Measurements from ENCODE around the gene PLCB4.

Gene PLCB4

GRCh38 chr20:9195031-9195430 is 126.1 kb downstream of the PLCB4 start (continued):
- TF ChIP-seq REST (tag by site-specific recombination; IDR thresholded peaks at IDR 0.05): no peak
- no peak for TF ChIP-seq ZNF138 (tag by site-specific recombination; IDR thresholded peaks at IDR 0.05; ENCODE audit: borderline replicate concordance)
- TF ChIP-seq ZSCAN5A (tag by site-specific recombination; IDR thresholded peaks at IDR 0.05): no peak
- TF ChIP-seq ZNF791 (tag by site-specific recombination; IDR thresholded peaks at IDR 0.05): no peak
- TF ChIP-seq SP7 (tag by site-specific recombination; IDR thresholded peaks at IDR 0.05): no peak

- Histone ChIP-seq H3K4me3 (ENCODE audit: low read depth, low read length) (no peak overlapping the region), H3K9me3 (ENCODE audit: control insufficient read depth, insufficient read depth, low read depth, low read length) (no peaks in the 10 kb centered on the region), H3K27ac (ENCODE audit: extremely low read depth, low read depth, low read length) (no peak overlapping the region), H3K36me3 (ENCODE audit: control insufficient read depth in 2 of 2, insufficient read depth in 1 of 2, low read length in 2 of 2) (no peaks in the 10 kb centered on the region), H3K4me1 (ENCODE audit: control insufficient read depth, insufficient read depth, low read length) (0 out of 2 replicates have a peak, but pooled peaks cover 5% of the 10 kb centered on the region)
- ChIA-PET CTCF (no interaction called here), POLR2A (no interaction called here)
- TF ChIP-seq ZNF112 (tag by site-specific recombination; IDR thresholded peaks at IDR 0.05): no peak
- TF ChIP-seq ZNF133 (tag by site-specific recombination; IDR thresholded peaks at IDR 0.05): no peak
- no peak for TF ChIP-seq ZSCAN4 (tag by site-specific recombination; IDR thresholded peaks at IDR 0.05)
- TF ChIP-seq TRIM28 (IDR thresholded peaks at IDR 0.05; ENCODE audit: borderline replicate concordance, low read length): no peak
- no peak for TF ChIP-seq ZNF433 (tag by site-specific recombination; IDR thresholded peaks at IDR 0.05; ENCODE audit: low read depth)
- TF ChIP-seq ZBTB6 (tag by site-specific recombination; IDR thresholded peaks at IDR 0.05): no peak
- no peak for TF ChIP-seq WT1 (tag by site-specific recombination; IDR thresholded peaks at IDR 0.05)
- no peak for TF ChIP-seq ZNF555 (tag by site-specific recombination; conservative IDR thresholded peaks at IDR 0.05)
- no peak for TF ChIP-seq ZNF544 (tag by site-specific recombination; IDR thresholded peaks at IDR 0.05)
- TF ChIP-seq ZNF423 (tag by site-specific recombination; IDR thresholded peaks at IDR 0.05): no peak
- no peak for TF ChIP-seq ZNF510 (tag by site-specific recombination; IDR thresholded peaks at IDR 0.05; ENCODE audit: insufficient replicate concordance)
- TF ChIP-seq ZNF692 (tag by site-specific recombination; IDR thresholded peaks at IDR 0.05): no peak
- TF ChIP-seq AEBP2 (tag by site-specific recombination; IDR thresholded peaks at IDR 0.05; ENCODE audit: borderline replicate concordance): no peak
Measured at GRCh38 chr20:9196110-9196509, 127.2 kb downstream of the PLCB4 start.

Data from HEK293 (cell line).